ENCODE data around the gene AP5S1.

The AP5S1 gene

GRCh38 chr20:3876676-3877075 is 56.3 kb downstream of the AP5S1 start:
- no peak for DNase-seq (ENCODE audit: low spot score)
